Mammary epithelial cell (primary cell): ENCODE measurements around the gene CLEC16A.

Experiments used
- EZH2 ChIP-seq: IDR thresholded peaks from 2 replicates; pipeline ENCODE4 v1.6.1; 2012; ENCODE audit warnings: low read length, inconsistent platforms, borderline replicate concordance
- TF ChIP-seq, protein P1 (sequence below), 2 donors: IDR thresholded peaks in 1 of 2; conservative IDR thresholded peaks in 1 of 2; 2 replicates each; pipeline ENCODE4 v1.5.1; 2011 to 2012; ENCODE audit warnings: inconsistent platforms in 2 of 2, low read length in 2 of 2, mild to moderate bottlenecking in 2 of 2, control low read depth in 1 of 2, low read depth in 1 of 2; ENCODE audit not compliant: insufficient read depth in 1 of 2; ENCODE audit errors: extremely low read depth in 1 of 2

DNA sequence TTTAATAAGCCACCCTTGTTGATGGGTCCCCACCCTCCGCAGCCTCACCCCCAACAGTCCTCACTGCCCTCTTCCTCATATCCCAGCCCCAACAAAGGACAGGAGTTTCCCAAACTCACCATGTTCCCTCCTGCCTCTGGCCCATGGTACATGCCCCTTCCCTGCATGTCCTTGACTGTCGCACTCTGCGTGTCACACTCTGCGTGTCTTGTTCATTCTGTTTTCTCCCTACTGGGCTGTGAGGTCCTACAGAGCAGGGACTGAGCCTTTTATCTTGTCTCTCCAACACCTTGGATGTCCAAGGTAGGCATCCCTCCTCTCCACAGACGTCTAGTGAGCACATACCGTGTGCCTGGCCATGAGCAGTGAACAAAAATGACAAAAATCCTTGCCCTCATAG lies 156.9 kb downstream of the CLEC16A start:
- TF ChIP-seq, protein P1, sequence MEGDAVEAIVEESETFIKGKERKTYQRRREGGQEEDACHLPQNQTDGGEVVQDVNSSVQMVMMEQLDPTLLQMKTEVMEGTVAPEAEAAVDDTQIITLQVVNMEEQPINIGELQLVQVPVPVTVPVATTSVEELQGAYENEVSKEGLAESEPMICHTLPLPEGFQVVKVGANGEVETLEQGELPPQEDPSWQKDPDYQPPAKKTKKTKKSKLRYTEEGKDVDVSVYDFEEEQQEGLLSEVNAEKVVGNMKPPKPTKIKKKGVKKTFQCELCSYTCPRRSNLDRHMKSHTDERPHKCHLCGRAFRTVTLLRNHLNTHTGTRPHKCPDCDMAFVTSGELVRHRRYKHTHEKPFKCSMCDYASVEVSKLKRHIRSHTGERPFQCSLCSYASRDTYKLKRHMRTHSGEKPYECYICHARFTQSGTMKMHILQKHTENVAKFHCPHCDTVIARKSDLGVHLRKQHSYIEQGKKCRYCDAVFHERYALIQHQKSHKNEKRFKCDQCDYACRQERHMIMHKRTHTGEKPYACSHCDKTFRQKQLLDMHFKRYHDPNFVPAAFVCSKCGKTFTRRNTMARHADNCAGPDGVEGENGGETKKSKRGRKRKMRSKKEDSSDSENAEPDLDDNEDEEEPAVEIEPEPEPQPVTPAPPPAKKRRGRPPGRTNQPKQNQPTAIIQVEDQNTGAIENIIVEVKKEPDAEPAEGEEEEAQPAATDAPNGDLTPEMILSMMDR (conservative IDR thresholded peaks at IDR 0.05 in 1 of 2, IDR thresholded peaks at IDR 0.05 in 1 of 2; ENCODE audit: extremely low read depth in 1 of 2, insufficient read depth in 1 of 2, low read depth in 1 of 2, low read length in 2 of 2): no peak
- TF ChIP-seq EZH2: no peak
